ENCODE data around the gene AMACR.

Gene AMACR

GRCh38 chr5:33936381-33937016 lies 71.4 kb downstream of the AMACR start, which contains the start of gene RXFP3:
Gene RXFP3 (plus strand): TSS chr5:33936386. CDS start chr5:33936741, 355 bp downstream.
- H3K9me3 ChIP-seq (ENCODE audit: low read length), result no peaks in the 10 kb centered on the region
- peaks cover 36 to 52% of the 10 kb centered on the region in 2 donors for H3K27me3 ChIP-seq (ENCODE audit: control insufficient read depth in 1 of 2, insufficient read depth in 2 of 2, low read length in 2 of 2)
- no peaks in the 10 kb centered on the region for H3K36me3 ChIP-seq (ENCODE audit: insufficient read depth, low read length)
- no peaks in the 10 kb centered on the region for H3K4me1 ChIP-seq (ENCODE audit: insufficient read depth, low read length)
- no peak within 1 kb of the TSS for H3K27ac ChIP-seq (ENCODE audit: low read depth, low read length)
- H3K9ac ChIP-seq (ENCODE audit: low read length), result no peak within 1 kb of the TSS
- peak within 1 kb of the TSS; percentile 5 to 59 for H3K4me3 ChIP-seq (ENCODE audit: low read depth in 1 of 2, low read length in 2 of 2)
